Mesodermal cell (in vitro differentiated cells): ENCODE results near the gene CDK15.
A peak's percentile ranks its signal among the peaks of the same experiment; 100 is the strongest.

Source experiments
- H3K27ac ChIP-seq: 2 replicates; pipeline ENCODE4 v1.7.0; 2013; ENCODE audit warnings: mild to moderate bottlenecking, low read depth, low read length, moderate library complexity; ENCODE audit not compliant: severe bottlenecking
- H3K36me3 ChIP-seq: 2 replicates; pipeline ENCODE4 v1.7.1; 2013; ENCODE audit warnings: mild to moderate bottlenecking, low read length, moderate library complexity; ENCODE audit not compliant: control insufficient read depth, insufficient read depth
- H3K4me1 ChIP-seq: one replicate; pipeline ENCODE4 v1.7.1; 2013; ENCODE audit warnings: mild to moderate bottlenecking, low read length; ENCODE audit not compliant: insufficient read depth, control insufficient read depth, poor library complexity, severe bottlenecking
- H3K4me3 ChIP-seq: 2 replicates; pipeline ENCODE4 v1.7.0; 2013; ENCODE audit warnings: low read length, control low read depth, mild to moderate bottlenecking; ENCODE audit not compliant: insufficient read depth, poor library complexity, severe bottlenecking; ENCODE audit errors: extremely low read depth
- H3K9me3 ChIP-seq: 2 replicates; pipeline ENCODE4 v1.7.1; 2013; ENCODE audit warnings: mild to moderate bottlenecking, low read length, moderate library complexity; ENCODE audit not compliant: control insufficient read depth
- WGBS, 2 experiments: methylation state at CpG; one replicate each; pipeline ENCODE4 v1.1.5; 2013; ENCODE audit warnings: missing lambda C conversion rate in 2 of 2; ENCODE audit not compliant: insufficient coverage in 2 of 2; 5-methylcytosine and 5-hydroxymethylcytosine counted together

Gene CDK15

GRCh38 chr2:201937343-201937742 is 131.0 kb downstream of the CDK15 start:
- Histone ChIP-seq H3K36me3 (no peaks in the 10 kb centered on the region), H3K4me1 (peaks cover 24% of the 10 kb centered on the region), H3K27ac (peak overlapping the region; percentile 16), H3K4me3 (no peak overlapping the region), H3K9me3 (peaks cover 8% of the 10 kb centered on the region)
- WGBS, 2 experiments: 100% methylated on average over 1 to 3 of the region's 4 CpGs

GRCh38 chr2:201938156-201938775 is 131.9 kb downstream of the CDK15 start:
- no peaks in the 10 kb centered on the region for H3K36me3 ChIP-seq
- WGBS, 2 experiments: no CpG with 5 or more reads among the region's 2 CpGs

GRCh38 chr2:201938781-201939180 is 132.4 kb downstream of the CDK15 start:
- Histone ChIP-seq H3K4me1 (peaks cover 24% of the 10 kb centered on the region), H3K27ac (peak overlapping the region; percentile 72), H3K36me3 (no peaks in the 10 kb centered on the region), H3K4me3 (no peak overlapping the region), H3K9me3 (peaks cover 8% of the 10 kb centered on the region)
- 89 to 92% methylated on average over 8 to 9 of the region's 9 CpGs for WGBS, 2 experiments

More at GRCh38 chr2:201938156-201938775, 131.9 kb downstream of the CDK15 start:
- Histone ChIP-seq H3K4me3 (no peak overlapping the region), H3K9me3 (peaks cover 8% of the 10 kb centered on the region), H3K4me1 (peaks cover 24% of the 10 kb centered on the region), H3K27ac (peak overlapping the region; percentile 72)

- Histone ChIP-seq H3K4me1 (peaks cover 24% of the 10 kb centered on the region), H3K36me3 (no peaks in the 10 kb centered on the region), H3K27ac (no peak overlapping the region), H3K9me3 (peaks cover 8% of the 10 kb centered on the region), H3K4me3 (no peak overlapping the region)
- 79 to 88% methylated on average over 8 of the region's 9 CpGs for WGBS, 2 experiments
These were observed 133.2 kb downstream of the CDK15 start for GRCh38 chr2:201939453-201939941.

- no peak overlapping the region for H3K4me3 ChIP-seq
- peaks cover 19% of the 10 kb centered on the region for H3K4me1 ChIP-seq
These were observed 136.2 kb downstream of the CDK15 start for GRCh38 chr2:201942531-201942930.

More at GRCh38 chr2:201942531-201942930, 136.2 kb downstream of the CDK15 start:
- no peak overlapping the region for H3K27ac ChIP-seq
- H3K9me3 ChIP-seq: no peaks in the 10 kb centered on the region
- 82 to 97% methylated on average over 3 to 5 of the region's 5 CpGs for WGBS, 2 experiments
- no peaks in the 10 kb centered on the region for H3K36me3 ChIP-seq
